SKM-1 (cell line): ENCODE data around the gene TCF4.

Experiments
- DNase-seq: peaks from one replicate; lab custom pipeline; 2025; ENCODE audit not compliant: unreplicated experiment; lab: John Stamatoyannopoulos, UW

Gene TCF4

DNA sequence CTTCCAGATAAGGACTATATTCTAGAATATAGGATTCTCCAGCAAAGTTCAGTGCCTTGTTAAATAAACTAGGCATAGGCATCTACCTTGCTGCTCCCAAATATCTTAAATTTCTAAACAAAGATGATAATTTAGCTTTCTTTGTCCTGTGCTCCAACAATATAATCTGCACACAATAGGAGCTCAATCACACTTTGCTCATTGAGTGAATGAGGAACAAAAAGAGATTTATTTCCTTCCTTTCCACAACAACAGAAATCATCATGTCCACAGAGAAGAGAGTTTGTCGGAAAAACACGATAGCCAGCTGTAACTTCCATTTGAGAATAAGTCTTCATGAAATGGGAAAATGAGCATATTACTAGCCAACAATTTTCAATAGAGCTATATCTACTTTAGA, 256.7 kb downstream of the TCF4 start:
- DNase-seq, result no peak

GRCh38 chr18:55328301-55328700, 259.7 kb downstream of the TCF4 start:
- DNase-seq, result no peak

DNA sequence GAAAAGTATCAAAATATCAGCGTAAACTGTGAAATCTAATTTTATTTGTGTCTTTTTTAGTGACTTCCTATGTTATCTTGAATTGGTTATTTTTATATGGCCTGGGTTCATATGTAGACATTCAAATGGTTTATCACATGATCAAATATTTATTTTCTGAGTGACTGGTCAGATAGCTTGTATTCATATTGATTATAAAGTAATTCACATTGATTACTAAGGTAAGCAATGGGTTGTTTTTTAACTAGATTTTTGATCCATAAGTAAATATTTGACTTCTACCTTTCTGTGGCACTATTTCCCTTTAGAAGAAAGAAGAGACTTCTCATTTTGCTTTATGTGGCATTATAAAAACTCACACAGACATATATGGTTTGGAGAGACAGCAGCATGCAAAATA, 260.5 kb downstream of the TCF4 start:
- no peak for DNase-seq

DNA sequence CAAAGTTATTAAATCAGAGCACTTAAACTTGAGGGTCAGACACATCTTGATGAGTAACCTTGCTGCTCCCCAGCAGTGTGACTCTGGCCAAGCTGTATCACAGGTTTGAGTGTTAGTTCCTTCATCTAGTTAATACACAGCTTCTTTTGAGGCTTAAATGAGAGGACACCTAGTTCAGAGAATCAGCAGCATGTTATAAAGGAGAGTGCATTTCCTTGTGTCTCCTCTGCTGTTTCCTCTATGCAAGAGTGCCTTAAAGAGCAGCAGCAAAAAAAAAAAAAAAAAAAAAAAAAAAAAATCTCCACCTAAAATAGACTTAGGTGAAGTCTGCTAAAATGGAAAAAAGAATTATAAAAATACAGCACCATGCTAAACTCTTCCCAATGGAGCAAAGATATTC, 261.9 kb downstream of the TCF4 start:
- DNase-seq, result no peak

GRCh38 chr18:55324166-55324565, 263.8 kb downstream of the TCF4 start:
- no peak for DNase-seq

DNA sequence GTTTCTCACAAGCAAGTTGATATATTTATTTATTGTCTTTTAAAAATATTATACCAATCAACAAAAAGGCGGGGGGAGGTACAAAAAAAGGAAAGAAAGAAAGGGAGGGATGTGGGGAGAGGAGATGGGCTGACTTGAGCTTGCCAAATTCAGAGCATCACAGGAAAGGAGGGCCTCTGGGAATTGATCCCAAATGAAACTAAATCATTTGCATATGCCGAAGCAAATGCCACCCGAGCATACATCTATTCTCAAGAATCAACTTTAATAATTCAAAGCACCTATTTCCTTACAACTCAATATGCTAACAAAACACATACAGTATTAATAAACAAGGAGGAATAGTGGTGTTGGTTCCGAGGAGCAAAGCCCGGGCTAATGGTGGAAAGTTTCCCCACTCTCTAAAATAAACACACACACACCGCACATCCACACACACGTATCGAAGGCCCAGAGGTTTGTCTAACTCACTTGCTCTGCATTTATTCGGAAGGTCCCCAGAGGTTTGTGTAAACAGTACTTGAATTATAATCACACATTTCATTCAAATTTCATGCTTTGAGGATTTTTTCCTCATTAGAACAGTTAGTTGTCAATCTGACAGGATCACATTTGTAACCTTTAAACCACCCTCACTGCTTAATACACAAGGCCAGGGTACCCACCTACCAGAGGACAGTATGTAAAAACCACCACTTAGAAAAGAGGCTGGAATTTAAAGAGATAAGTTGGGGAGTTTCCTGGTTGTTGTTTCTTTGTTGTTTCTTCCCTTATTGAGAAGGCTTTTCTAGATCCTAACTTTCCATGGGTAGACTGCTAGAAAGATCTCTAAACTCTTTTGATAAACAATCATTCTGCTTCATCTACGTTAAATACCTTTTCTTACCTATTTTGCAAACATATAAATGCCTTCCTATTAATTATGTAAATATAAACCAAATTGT, 264.7 kb downstream of the TCF4 start:
- no peak for DNase-seq

GRCh38 chr18:55322178-55322735, 265.7 kb downstream of the TCF4 start:
- no peak for DNase-seq

DNA sequence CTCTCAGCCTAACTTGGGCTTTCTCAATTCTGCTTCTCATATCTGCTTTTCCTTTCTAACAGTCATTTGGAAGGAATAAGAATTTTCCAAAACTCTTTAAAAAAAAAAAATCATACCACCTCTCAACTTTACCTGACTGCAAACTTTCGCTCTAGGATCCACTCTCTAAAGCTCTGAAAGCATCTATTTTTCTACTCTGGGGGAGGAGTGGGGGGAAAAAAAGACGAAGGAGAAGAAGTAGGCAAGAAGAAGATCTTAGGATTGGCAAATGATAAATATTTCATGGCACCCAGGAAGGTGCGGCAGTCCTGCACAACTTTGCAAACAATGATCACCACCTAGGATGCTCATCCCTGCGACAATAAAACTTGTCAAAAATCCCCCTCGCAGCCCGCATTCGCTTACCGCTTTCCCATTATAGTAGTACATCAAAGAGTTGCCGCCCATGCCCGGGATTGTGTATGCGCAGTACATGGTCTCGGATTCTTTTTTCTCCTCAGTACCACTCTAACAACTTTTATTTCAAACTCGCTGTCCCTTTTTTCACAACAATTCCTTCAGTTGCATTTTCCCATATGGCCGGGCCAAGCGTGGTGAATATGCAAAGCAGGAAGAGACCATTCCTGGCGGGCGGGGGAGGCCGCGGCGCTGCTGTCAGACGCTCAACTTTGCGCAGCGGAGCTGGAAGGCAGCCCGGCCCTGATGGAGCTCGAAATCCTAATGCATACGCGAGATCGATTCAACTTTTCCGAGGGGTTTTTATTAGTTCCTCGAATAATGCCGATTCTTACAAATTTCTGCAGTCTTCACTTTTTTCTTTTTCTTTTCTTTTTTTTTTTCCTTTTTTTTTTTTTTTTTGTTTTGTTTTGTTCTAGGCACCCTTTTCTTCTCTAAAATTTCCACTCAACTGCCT, 266.5 kb downstream of the TCF4 start:
- DNase-seq, result no peak

DNA sequence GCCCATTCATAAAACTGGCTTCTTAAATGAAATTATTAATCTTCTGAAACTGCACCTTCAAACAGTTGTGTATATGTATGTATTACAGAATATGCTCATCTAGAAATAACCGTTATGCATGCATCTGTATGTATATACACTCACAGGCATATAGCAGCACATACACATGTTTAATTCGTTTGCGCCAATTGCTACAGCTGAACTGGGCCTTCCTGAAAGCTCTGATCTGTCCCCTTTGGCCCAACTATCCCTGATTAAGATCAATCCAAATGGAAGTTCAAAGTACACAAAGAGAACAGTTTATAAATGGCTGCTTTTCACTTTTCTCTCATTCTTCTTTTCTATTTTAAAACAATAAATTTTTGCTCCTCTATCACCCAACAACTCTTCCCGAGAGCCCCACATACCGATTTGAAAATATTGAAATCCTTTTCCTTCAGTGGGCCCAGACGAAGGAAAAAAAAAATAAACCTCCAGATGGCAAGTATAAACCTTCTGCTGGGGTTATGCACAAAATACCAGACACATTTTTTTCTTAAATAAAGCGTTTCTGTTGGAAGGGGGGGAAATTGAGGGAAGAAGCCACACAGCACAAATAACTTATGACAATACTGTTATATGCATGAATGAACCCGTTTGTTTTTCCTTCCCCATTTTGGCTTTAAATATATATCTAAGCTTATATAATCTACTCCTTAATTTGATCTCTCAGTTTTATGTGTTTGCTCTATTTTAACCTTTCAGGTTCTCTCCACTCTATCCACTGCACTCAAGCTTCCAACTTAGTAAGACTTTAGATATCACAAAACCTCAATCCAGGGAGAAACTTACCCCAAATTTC, 267.3 kb downstream of the TCF4 start:
- DNase-seq, result no peak

DNA sequence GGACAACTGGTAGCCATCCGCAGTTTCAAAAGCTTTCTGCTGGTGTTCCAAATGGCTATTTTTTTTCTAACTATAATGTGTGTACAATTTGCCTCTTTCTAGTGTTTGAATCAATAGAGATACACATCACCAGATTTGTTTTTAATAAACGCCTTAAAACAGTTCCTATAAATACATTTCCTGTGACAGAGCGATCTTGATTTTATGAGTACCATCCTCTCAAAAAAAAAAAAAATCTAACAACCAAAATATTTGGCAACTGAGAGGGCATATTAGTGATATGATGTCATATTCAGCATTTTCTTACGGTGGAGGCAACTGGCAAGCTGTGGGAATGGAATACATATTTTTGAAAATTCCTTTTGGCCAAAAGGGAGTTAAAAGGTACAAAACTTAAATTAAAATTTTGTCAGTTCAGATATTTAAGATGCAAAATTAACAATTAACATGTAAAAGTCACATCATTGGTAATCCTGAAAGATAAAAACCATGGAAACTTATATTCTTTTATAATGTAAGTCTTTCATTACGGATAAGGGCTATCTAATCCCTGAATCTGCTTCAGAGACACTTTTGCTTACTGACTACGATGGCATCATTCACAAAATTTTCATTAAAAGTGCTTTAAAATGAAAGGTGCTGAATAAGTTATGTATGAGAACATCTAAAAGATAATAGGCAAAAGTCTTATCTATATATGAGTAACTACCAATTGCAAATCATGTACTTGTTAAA, 268.4 kb downstream of the TCF4 start:
- no peak for DNase-seq

DNA sequence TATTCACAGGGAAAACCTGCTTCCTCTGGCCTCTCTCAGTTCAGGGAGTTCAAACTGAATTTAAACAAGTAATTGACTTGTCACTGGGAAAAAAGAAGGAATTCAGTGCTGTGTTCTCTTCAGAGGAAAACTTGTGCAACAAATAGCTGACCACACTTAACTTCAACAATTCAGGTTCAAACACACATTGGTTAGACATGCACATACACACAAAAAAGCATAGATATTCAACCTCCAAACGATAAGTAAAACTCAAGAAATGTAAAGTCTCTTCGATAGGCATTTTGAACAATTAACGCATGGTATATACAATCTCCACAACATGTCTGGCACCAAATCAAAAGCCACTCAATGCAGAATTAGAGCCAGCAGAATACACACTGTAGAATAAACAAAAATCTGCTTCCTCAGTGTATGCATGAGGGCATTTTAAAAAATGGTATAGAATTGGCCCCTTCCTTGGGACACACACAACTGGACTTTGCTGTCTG, 269.0 kb downstream of the TCF4 start:
- no peak for DNase-seq

GRCh38 chr18:55317864-55318263, 270.1 kb downstream of the TCF4 start:
- no peak for DNase-seq

DNA sequence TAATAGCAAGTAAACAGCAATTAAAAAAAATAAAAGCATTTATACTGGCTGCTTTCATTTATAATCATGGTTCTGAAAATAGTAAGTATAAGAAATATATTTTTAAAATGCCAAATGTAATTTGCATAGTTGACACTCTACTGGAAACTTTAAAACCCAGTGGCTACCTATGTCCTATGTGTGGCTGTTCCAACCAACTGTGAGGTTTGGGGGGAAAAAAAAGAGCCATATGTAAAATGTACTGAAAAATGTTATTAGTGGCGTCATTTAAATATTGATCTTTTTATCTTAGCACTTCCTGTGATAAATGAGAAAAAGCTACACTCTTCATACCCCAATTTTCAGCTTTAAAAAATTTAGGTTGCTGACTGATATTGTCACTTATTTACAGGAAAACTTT, 270.7 kb downstream of the TCF4 start:
- DNase-seq, result no peak

DNA sequence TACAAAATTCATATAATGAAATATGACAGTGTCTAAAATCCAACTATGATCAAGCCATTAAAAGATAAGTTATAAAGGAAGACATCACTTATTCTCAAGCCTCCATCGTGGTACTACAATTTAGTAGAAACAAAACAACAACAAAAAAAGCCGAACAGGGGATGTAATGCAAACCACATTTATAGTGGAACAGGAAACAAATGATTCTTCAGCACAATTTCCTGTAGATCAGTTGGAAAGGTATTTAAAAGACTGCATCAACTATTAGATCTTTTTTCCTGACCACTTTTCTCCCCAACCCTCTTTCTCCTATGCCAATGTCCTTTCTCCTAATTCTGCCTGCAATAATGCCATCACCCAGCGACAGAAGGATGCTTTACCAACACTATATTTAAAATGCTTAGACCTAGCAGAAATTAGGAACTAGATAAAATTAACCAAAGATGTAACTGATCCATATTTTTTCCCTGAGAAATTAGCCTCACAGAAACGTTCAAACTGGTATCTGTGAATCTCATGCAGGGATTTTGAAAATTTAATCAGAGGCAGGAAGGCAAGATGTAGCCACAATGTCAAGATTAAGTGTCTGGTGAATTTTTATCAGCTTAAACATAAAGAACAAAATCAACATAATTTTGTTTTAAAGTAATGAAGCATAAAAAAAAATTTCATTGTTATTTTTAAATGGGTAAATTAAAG, 271.4 kb downstream of the TCF4 start:
- no peak for DNase-seq

DNA sequence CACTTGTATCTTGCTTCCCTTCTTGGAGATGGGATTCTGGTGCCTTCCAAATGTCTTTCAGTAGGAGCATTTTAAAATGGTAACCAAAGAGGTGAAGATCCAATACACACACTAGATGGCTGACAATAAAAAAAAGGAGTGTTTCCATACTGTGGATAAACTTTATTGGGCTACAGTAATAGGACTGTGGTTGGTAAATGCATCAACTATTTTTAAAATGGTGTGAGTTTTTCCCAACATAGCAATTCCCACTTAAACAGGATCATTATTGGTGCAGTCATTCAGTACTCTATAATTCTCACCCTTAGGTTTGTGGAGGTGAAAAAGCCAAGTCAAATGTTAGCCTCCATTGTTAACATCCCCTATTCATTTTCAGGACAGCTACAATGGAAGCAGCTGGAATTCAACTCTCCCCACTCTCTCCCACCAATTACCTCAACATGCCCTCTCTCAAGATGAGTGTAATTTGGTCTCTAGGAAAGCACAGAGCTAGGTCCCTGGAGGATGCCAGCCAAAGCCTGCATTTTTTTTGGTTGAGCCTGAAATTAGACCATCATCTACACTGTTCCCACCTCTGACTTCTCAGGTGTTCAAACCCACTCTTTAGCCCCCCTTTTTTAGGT, 273.3 kb downstream of the TCF4 start:
- DNase-seq, result no peak

GRCh38 chr18:55314031-55314430, 274.0 kb downstream of the TCF4 start:
- DNase-seq, result no peak

DNA sequence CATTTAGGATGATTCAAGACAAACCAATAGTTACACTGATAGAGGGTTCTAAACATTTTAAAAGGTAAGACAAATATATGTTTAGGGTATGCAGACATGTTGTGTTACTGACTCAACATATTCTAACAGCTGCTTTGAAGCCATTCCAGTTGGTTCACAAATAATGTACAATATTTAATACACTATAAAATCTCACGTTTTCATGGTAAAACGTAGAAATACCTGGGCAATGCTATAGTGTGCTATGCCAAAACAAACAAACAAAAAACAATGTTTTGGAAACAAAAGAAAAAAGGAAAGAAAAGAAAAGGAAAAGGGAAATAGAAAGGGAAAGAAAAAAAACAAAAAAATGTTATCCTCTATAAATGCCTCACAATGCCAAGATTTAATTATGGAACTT, 277.1 kb downstream of the TCF4 start:
- DNase-seq, result no peak

DNA sequence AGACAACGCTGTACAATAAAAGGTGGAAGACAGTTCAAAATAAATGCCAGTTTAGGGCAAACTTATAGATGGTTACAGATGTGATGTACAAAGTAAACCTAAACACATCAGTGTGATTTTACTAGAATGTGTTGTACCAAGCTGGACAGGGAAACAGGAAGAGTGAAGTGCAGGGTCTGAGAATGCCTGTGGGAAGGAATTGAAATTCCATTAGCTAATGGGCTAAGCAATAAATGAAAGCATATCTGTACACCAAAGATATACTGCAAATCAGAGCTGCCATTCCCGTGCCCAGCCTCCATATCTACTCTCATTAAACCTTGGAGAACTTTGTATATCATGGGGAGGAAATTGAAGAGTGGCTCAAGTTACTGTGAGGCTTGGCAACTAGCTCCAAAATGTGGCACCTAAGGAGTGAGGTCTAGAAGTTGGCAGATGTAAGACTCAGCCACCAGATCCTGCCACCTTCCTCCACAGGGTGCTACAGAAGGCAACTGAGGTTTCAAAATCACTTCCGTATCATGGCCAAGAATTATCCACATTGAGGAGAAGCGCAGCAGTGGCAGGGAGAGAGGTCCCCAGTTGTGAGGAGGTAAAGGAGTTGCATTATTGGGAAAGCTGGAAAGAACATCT, 277.8 kb downstream of the TCF4 start:
- DNase-seq, result no peak
